HepG2 (cell line): ENCODE data around the gene CAMK4.

Experiments
- CREB1 ChIP-seq, 2 experiments: fragments of 450-650 bp in 1 of 2; IDR thresholded peaks; 2 replicates each; pipeline ENCODE4 v1.6.1; 2016 to 2017; ENCODE audit warnings: control low read depth in 1 of 2, mild to moderate bottlenecking in 1 of 2, missing compliant biosample characterization in 1 of 2, missing genetic modification characterization in 1 of 2
- EP300 ChIP-seq, 3 experiments: sonication (generic) in 1 of 3; formaldehyde crosslinking in 1 of 3; IDR thresholded peaks; 2 replicates each; pipeline versions ENCODE4 v1.5.1 to v1.6.1; 2011 to 2020; ENCODE audit warnings: low read depth in 2 of 3, low read length in 2 of 3, borderline replicate concordance in 1 of 3, improper control_type of control experiment in 1 of 3, mild to moderate bottlenecking in 1 of 3, missing genetic modification reagents in 1 of 3, moderate library complexity in 1 of 3
- HNRNPL ChIP-seq: fragments of 200-400 bp; formaldehyde crosslinking; IDR thresholded peaks from 2 replicates; pipeline ENCODE4 v1.6.1; 2017; ENCODE audit warnings: mild to moderate bottlenecking, low read depth, low read length
- NFRKB ChIP-seq: fragments of 450-650 bp; IDR thresholded peaks from 2 replicates; pipeline ENCODE4 v1.6.1; 2017
- ZNF224 ChIP-seq: sonication (generic); formaldehyde crosslinking; IDR thresholded peaks from 2 replicates; pipeline ENCODE4 v1.5.0; 2020; ENCODE audit warnings: mild to moderate bottlenecking, missing genetic modification reagents
- TF ChIP-seq, protein P1 (sequence below): sonication (generic); formaldehyde crosslinking; conservative IDR thresholded peaks from 2 replicates; pipeline ENCODE4 v1.8.0; 2022; ENCODE audit warnings: low read depth, missing genetic modification reagents
- TF ChIP-seq, protein P2 (sequence below): sonication (generic); formaldehyde crosslinking; IDR thresholded peaks from 2 replicates; pipeline ENCODE4 v1.4.0; 2020; ENCODE audit warnings: missing genetic modification reagents, mild to moderate bottlenecking, borderline replicate concordance
- TF ChIP-seq, protein P3 (sequence below): sonication (generic); formaldehyde crosslinking; IDR thresholded peaks from 2 replicates; pipeline ENCODE4; 2020; ENCODE audit warnings: missing genetic modification reagents, mild to moderate bottlenecking, borderline replicate concordance
- TF ChIP-seq, protein P4 (sequence below): sonication (generic); formaldehyde crosslinking; IDR thresholded peaks from 2 replicates; pipeline ENCODE4 v1.5.1; 2020; ENCODE audit warnings: mild to moderate bottlenecking, missing genetic modification reagents, moderate library complexity

DNA sequence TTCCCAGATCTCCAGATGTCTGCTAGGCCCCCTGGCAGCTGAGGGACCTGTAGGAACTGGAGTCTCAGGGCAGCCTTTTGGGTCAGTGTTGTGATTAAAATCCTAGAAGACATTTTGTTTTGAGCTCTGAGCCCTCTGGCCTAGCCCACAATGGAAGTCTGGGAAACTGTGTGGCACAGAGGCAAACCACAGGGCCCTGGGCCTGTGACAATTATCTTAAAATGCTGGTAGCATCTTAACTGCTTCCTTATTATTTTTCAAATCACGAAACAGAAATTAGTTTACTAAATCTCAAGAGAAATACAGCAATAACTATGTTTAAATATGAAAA, 162.6 kb downstream of the CAMK4 start:
- TF ChIP-seq ZNF224 (no peak), CREB1 (IDR thresholded peaks at IDR 0.05) (no peak), CREB1 (CRISPR knock-in tag; IDR thresholded peaks at IDR 0.05) (no peak), NFRKB (no peak), EP300 (IDR thresholded peaks at IDR 0.05; ENCODE audit: low read depth in 2 of 2, low read length in 2 of 2) (no peak), EP300 (CRISPR knock-in tag; IDR thresholded peaks at IDR 0.05; ENCODE audit: borderline replicate concordance) (no peak), HNRNPL (no peak)
- TF ChIP-seq, protein P1, sequence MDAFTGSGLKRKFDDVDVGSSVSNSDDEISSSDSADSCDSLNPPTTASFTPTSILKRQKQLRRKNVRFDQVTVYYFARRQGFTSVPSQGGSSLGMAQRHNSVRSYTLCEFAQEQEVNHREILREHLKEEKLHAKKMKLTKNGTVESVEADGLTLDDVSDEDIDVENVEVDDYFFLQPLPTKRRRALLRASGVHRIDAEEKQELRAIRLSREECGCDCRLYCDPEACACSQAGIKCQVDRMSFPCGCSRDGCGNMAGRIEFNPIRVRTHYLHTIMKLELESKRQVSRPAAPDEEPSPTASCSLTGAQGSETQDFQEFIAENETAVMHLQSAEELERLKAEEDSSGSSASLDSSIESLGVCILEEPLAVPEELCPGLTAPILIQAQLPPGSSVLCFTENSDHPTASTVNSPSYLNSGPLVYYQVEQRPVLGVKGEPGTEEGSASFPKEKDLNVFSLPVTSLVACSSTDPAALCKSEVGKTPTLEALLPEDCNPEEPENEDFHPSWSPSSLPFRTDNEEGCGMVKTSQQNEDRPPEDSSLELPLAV (CRISPR knock-in tag) = no peak
- TF ChIP-seq, protein P2, sequence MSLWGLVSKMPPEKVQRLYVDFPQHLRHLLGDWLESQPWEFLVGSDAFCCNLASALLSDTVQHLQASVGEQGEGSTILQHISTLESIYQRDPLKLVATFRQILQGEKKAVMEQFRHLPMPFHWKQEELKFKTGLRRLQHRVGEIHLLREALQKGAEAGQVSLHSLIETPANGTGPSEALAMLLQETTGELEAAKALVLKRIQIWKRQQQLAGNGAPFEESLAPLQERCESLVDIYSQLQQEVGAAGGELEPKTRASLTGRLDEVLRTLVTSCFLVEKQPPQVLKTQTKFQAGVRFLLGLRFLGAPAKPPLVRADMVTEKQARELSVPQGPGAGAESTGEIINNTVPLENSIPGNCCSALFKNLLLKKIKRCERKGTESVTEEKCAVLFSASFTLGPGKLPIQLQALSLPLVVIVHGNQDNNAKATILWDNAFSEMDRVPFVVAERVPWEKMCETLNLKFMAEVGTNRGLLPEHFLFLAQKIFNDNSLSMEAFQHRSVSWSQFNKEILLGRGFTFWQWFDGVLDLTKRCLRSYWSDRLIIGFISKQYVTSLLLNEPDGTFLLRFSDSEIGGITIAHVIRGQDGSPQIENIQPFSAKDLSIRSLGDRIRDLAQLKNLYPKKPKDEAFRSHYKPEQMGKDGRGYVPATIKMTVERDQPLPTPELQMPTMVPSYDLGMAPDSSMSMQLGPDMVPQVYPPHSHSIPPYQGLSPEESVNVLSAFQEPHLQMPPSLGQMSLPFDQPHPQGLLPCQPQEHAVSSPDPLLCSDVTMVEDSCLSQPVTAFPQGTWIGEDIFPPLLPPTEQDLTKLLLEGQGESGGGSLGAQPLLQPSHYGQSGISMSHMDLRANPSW = no peak
- TF ChIP-seq, protein P3, sequence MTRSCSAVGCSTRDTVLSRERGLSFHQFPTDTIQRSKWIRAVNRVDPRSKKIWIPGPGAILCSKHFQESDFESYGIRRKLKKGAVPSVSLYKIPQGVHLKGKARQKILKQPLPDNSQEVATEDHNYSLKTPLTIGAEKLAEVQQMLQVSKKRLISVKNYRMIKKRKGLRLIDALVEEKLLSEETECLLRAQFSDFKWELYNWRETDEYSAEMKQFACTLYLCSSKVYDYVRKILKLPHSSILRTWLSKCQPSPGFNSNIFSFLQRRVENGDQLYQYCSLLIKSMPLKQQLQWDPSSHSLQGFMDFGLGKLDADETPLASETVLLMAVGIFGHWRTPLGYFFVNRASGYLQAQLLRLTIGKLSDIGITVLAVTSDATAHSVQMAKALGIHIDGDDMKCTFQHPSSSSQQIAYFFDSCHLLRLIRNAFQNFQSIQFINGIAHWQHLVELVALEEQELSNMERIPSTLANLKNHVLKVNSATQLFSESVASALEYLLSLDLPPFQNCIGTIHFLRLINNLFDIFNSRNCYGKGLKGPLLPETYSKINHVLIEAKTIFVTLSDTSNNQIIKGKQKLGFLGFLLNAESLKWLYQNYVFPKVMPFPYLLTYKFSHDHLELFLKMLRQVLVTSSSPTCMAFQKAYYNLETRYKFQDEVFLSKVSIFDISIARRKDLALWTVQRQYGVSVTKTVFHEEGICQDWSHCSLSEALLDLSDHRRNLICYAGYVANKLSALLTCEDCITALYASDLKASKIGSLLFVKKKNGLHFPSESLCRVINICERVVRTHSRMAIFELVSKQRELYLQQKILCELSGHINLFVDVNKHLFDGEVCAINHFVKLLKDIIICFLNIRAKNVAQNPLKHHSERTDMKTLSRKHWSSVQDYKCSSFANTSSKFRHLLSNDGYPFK (CRISPR knock-in tag) = no peak
- TF ChIP-seq, protein P4, sequence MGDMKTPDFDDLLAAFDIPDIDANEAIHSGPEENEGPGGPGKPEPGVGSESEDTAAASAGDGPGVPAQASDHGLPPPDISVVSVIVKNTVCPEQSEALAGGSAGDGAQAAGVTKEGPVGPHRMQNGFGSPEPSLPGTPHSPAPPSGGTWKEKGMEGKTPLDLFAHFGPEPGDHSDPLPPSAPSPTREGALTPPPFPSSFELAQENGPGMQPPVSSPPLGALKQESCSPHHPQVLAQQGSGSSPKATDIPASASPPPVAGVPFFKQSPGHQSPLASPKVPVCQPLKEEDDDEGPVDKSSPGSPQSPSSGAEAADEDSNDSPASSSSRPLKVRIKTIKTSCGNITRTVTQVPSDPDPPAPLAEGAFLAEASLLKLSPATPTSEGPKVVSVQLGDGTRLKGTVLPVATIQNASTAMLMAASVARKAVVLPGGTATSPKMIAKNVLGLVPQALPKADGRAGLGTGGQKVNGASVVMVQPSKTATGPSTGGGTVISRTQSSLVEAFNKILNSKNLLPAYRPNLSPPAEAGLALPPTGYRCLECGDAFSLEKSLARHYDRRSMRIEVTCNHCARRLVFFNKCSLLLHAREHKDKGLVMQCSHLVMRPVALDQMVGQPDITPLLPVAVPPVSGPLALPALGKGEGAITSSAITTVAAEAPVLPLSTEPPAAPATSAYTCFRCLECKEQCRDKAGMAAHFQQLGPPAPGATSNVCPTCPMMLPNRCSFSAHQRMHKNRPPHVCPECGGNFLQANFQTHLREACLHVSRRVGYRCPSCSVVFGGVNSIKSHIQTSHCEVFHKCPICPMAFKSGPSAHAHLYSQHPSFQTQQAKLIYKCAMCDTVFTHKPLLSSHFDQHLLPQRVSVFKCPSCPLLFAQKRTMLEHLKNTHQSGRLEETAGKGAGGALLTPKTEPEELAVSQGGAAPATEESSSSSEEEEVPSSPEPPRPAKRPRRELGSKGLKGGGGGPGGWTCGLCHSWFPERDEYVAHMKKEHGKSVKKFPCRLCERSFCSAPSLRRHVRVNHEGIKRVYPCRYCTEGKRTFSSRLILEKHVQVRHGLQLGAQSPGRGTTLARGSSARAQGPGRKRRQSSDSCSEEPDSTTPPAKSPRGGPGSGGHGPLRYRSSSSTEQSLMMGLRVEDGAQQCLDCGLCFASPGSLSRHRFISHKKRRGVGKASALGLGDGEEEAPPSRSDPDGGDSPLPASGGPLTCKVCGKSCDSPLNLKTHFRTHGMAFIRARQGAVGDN (CRISPR knock-in tag) = no peak
